Cerebellar cortex (tissue), 1 donor: Measurements from ENCODE around the gene FABP7.

Source experiments
- DNase-seq: peaks from one replicate; pipeline ENCODE4 v3.0.0-alpha.2; 2015; ENCODE audit warnings: low spot score

The FABP7 gene

DNA sequence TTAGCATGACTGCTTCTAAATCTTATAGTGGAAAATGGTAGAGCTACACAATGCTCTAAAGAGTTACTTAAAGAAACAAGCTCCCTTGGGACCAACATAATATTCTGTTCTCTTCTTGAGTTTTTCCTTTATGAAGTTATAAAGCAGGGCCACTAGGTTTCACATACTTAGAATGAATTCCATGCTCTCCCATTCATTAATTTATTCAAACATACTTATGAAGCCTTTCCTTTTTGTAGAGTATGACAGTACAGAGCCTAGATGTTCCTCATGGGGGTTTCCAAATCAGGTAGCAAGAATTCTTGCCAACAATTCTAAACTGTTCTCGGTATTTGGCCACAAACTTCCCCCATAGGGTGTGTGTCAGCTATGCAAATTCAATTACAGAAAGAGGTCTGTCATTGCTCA, 20.6 kb upstream of the FABP7 start:
- no peak for DNase-seq

DNA sequence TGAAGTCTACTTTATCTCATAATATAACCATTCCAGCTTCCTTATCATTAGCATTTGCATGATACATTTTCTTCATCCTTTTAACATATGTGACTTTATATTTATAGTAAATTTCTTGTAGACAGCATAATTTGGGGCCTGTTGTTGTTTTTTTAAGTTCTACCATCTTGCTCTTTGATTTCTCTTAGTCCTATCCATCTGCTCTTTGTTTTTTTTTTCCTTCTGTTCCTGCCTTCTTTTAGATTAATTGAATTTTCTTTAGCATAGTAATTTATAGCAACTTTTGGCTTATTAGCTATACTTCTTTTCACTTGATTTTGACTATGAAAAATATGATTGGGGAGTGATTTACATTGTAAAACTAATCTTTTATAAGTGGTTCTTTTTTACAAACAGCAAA, 19.2 kb upstream of the FABP7 start:
- DNase-seq, result no peak

- DNase-seq, result peak; percentile 58
These were observed 13.3 kb upstream of the FABP7 start for GRCh38 chr6:122766256-122766655.

DNA sequence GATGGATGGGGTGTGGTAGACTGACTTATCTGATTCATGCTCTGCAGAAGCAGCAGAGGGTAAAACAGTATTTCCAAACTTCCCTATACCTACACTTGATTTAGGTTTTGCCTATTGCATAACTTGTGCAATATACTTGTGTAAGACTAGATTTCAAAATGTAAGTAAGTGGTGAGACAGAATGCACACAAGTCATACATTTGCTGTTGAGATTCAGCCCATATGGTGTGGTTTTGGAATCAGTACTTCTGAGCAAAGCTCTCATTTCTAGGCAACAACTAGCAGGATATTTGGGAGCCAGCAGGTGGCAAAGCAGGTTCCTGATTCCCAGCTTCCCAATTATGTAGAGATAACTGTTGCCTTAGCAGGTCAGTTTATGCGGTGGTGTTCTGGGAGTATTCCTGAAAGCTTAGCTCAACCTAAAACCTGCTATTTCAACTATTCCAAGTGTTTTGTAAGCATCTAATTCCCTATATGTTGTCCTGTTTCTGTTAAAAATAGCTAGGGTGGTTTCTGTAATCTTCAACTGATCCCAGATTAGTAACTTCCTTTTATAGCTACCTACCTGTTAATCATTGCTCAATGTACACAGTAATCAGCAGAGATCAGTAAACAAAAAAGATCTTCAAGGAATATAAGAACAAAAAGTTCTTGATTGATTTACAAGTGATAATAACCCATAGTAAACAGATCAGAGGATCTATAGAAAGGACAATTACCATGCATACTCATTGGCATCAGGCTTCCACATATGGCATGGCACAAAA, 8.5 kb upstream of the FABP7 start:
- DNase-seq, result peak; percentile 79

GRCh38 chr6:122772724-122773415, 6.6 kb upstream of the FABP7 start:
- no peak for DNase-seq

DNA sequence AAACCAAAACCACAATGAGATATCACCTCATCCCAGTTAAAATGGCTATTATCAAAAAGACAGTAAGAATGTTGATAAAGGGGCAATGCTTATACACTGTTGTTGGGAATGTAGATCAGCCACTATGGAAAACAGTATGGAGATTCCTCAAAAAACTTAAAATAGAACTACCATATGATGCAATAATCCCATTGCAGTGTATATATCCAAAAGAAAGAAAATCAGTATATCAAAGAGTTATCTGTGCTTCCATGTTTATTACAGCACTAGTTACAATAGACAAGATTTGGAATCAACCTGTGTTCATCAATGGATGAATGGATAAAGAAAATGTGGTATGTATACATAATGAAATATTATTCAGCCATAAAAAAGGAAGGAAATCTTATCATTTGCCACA, 3.5 kb upstream of the FABP7 start:
- DNase-seq, result no peak

- no peak for DNase-seq
These were observed 1.2 kb upstream of the FABP7 start for GRCh38 chr6:122778302-122778701.

DNA sequence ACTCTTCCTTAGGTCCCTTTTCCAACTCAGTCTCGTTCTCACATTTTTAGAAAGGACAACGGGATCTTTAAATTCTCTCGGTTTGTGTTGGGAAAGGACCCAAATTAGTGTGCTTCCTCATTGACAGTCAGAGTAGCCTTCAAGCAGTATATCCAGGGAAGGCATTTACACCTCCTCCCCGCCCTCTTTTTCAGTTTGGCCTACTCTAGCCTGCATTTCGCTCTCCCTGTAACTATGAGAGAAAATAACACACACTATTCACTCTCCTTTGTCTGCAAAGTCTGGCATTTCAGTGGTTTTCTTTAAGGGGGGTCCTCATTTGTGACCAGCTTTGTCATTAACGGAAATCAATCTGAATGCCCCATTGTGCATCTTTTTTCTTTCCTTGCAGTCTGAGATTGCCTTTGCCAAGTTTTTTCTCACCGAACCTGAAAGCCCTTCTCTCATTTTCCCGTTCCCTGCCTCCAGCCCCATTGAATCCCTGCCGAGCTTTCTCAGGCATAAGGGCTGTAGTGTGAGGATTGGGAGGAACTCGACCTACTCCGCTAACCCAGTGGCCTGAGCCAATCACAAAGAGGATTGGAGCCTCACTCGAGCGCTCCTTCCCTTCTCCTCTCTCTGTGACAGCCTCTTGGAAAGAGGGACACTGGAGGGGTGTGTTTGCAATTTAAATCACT, 393 bp upstream of the FABP7 start:
- DNase-seq, result peak; percentile 96

GRCh38 chr6:122780114-122780513, 598 bp downstream of the FABP7 start:
- DNase-seq, result peak; percentile 76

- peak; percentile 52 for DNase-seq
These were observed 2.2 kb downstream of the FABP7 start for GRCh38 chr6:122781716-122782115.

GRCh38 chr6:122783401-122783800, 3.9 kb downstream of the FABP7 start:
- DNase-seq, result no peak

- no peak for DNase-seq
These were observed 6.4 kb downstream of the FABP7 start for GRCh38 chr6:122785891-122786290.

- no peak for DNase-seq
These were observed 8.2 kb downstream of the FABP7 start for GRCh38 chr6:122787721-122788120.

DNA sequence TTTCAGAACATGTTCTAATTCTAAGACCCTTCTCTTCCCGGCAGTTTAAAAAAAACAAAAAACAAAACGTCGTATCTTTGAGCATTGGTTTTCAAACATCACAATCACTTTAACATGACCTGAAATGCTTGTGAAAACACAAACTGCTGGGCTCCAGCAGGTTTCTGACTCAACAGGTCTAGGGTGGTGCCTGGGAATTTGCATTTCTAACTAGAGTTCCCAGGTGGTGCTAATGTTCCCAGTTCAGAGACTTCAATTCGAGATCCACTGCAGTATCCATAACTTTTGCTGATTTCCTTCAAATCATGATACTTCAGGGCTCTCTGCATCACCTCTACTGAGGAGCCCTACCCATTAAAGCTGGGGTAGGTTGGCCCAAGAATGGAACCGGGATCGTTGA, 8.7 kb downstream of the FABP7 start:
- DNase-seq, result peak; percentile 7

GRCh38 chr6:122788663-122789181, 9.2 kb downstream of the FABP7 start:
- DNase-seq, result no peak

- peak; percentile 79 for DNase-seq
These were observed 9.9 kb downstream of the FABP7 start, which contains the start of gene SMPDL3A for GRCh38 chr6:122789182-122790027. Gene SMPDL3A, plus strand, starts transcription at chr6:122789258. Its CDS starts 89 bp downstream, at chr6:122789347.

DNA sequence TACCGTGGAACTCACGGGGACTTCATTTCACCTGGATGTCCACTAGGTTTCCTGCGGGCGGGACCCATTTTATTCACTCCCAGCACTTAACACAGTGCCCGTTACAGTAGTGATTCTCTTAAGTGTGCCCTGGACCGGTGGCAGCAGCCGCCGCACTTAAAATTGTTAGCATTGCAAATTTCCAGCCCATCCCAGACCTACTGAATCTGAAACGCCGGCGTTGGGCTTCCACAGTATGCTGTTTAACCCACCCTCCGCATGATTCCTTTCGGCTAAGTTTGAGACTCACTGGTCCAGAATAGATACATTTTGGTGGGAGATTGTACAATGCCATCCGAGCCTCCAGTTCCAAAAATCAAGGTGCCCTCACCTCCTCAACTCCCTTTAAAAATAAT, 10.5 kb downstream of the FABP7 start:
- DNase-seq, result no peak

- DNase-seq, result peak; percentile 76
These were observed 11.2 kb downstream of the FABP7 start for GRCh38 chr6:122790423-122791309.

DNA sequence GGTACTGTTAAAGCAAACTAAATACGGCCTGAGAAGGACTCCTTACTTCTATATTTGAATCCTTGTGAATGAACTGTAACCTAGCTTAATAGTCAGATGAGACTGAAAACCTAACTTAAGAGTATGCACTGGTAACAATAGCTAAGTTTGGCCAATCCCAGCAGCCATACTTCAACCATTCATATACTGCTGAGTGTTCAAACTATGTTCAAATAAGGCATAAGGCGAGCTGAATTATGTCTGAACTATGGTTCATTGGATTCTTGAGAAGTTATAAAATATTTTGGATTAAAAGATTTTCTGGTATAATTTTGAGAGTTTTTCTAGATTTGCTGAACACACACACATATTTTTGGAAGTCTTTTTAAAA, 11.8 kb downstream of the FABP7 start:
- DNase-seq, result no peak

- no peak for DNase-seq
These were observed 13.2 kb downstream of the FABP7 start for GRCh38 chr6:122792766-122793165.

- no peak for DNase-seq
These were observed 18.0 kb downstream of the FABP7 start for GRCh38 chr6:122797537-122797936.
